Endodermal cell (in vitro differentiated cells): Measurements from ENCODE around the gene PPME1. TPM values are rescaled to one million over a fixed set of nuclear protein-coding genes. Genes with fewer than 3 reads are reported as not detected.

Experiments used
- DNase-seq: peaks from one replicate; pipeline ENCODE4 v3.0.0-alpha.2; 2017
- H3K27ac ChIP-seq: 2 replicates; pipeline ENCODE4 v1.5.1; 2013; ENCODE audit warnings: mild to moderate bottlenecking, low read depth, low read length, moderate library complexity
- H3K27me3 ChIP-seq: 2 replicates; pipeline ENCODE4 v1.6.1; 2013; ENCODE audit warnings: mild to moderate bottlenecking, low read length, moderate library complexity; ENCODE audit not compliant: insufficient read depth, control insufficient read depth, poor library complexity, severe bottlenecking
- H3K36me3 ChIP-seq: 2 replicates; pipeline ENCODE4 v1.7.0; 2013; ENCODE audit warnings: mild to moderate bottlenecking, low read length, moderate library complexity; ENCODE audit not compliant: control insufficient read depth, insufficient read depth
- H3K4me1 ChIP-seq: one replicate; pipeline ENCODE4 v1.7.0; 2013; ENCODE audit warnings: low read length; ENCODE audit not compliant: control insufficient read depth, insufficient read depth
- H3K4me3 ChIP-seq: 2 replicates; pipeline ENCODE4 v1.5.1; 2013; ENCODE audit warnings: mild to moderate bottlenecking, low read length, moderate library complexity
- H3K9ac ChIP-seq: 2 replicates; pipeline ENCODE4 v1.6.1; 2013; ENCODE audit warnings: mild to moderate bottlenecking, low read length, moderate library complexity; ENCODE audit not compliant: poor library complexity, severe bottlenecking; ENCODE audit errors: extremely low read depth
- H3K9me3 ChIP-seq: 2 replicates; pipeline ENCODE4 v1.6.1; 2013; ENCODE audit warnings: mild to moderate bottlenecking, low read length, moderate library complexity; ENCODE audit not compliant: control insufficient read depth
- H3K27ac Mint-ChIP-seq: 2 replicates; pipeline ENCODE4 v1.8.0; 2020; ENCODE audit warnings: mixed read lengths
- H3K27me3 Mint-ChIP-seq: 2 replicates; pipeline ENCODE4 v1.8.0; 2021; ENCODE audit warnings: mild to moderate bottlenecking, mixed read lengths; ENCODE audit not compliant: insufficient read depth
- H3K36me3 Mint-ChIP-seq: 2 replicates; pipeline ENCODE4 v1.8.0; 2020; ENCODE audit warnings: low read depth, mixed read lengths
- H3K4me1 Mint-ChIP-seq: 2 replicates; pipeline ENCODE4 v1.8.0; 2020; ENCODE audit warnings: mixed read lengths
- H3K4me3 Mint-ChIP-seq: 2 replicates; pipeline ENCODE4 v1.8.0; 2020; ENCODE audit warnings: mild to moderate bottlenecking, moderate library complexity, mixed read lengths
- H3K9me3 Mint-ChIP-seq: 2 replicates; pipeline ENCODE4 v1.8.0; 2020; ENCODE audit warnings: mild to moderate bottlenecking, mixed read lengths
- WGBS, 2 experiments: methylation state at CpG; one replicate each; pipeline versions ENCODE4 v1.1.5 to v1.1.7; 2013; ENCODE audit warnings: missing lambda C conversion rate in 2 of 2, mixed read lengths in 1 of 2; ENCODE audit not compliant: insufficient coverage in 1 of 2, insufficient read length in 1 of 2; 5-methylcytosine and 5-hydroxymethylcytosine counted together
- total RNA-seq, 2 donors: library from RNA; stranded (reverse); fragmentation: NEBNext Ultra II Directional in 1 of 2; extraction: Animal tissue kit (Norgen Biotek cat#: 25700) in 1 of 2; gene quantifications; 2 replicates in 1 of 2; 3 replicates in 1 of 2; pipeline ENCODE4 v1.2.1, GENCODE V29; 2021
- TF ChIP-seq, protein P1 (sequence below): fragments of 200-600 bp; sonication (generic); conservative IDR thresholded peaks from 2 replicates; pipeline ENCODE4 v1.5.0; 2021; ENCODE audit warnings: antibody characterized with exemption, mild to moderate bottlenecking

Gene PPME1
- total RNA-seq, 2 donors from 2014 or later, result 28.8 to 38.3 TPM

DNA sequence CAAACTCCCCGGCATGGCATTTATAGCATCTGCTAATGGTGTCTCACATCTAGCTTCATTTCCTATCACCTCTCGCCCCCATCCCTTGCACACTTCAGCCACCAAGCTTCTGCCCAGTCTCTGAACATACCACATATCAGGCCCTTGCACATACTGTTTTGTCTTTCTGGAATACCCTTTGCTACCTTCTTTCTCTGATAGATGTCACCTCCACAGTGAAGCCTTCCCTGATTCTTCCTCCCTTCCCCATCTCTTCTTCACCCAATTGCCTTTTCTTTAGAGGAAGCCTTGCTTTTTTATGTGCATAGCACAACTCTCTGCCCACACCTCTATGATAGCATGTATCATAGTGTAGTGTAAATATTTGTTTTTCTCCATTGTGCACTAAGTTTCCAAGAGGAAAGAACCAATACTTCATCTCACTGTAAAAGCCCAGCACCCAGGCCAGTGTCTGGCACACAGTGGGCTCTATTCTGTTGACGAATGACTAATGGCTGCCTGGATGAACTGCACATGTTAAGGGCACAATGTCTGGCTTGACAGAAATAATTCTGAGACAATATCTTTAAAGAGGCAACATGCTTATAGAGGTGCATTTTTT lies 112.6 kb downstream of the PPME1 start:
- Histone ChIP-seq H3K4me3 (no peak overlapping the region), H3K36me3 (no peaks in the 10 kb centered on the region), H3K9me3 (no peaks in the 10 kb centered on the region), H3K27me3 (no peaks in the 10 kb centered on the region), H3K4me1 (no peaks in the 10 kb centered on the region), H3K27ac (no peak overlapping the region), H3K9ac (no peak overlapping the region)
- no peaks in the 10 kb centered on the region for H3K27me3 Mint-ChIP-seq
- no peaks in the 10 kb centered on the region for H3K36me3 Mint-ChIP-seq
- H3K4me3 Mint-ChIP-seq, result no peak overlapping the region
- H3K4me1 Mint-ChIP-seq, result no peaks in the 10 kb centered on the region
- TF ChIP-seq, protein P1, sequence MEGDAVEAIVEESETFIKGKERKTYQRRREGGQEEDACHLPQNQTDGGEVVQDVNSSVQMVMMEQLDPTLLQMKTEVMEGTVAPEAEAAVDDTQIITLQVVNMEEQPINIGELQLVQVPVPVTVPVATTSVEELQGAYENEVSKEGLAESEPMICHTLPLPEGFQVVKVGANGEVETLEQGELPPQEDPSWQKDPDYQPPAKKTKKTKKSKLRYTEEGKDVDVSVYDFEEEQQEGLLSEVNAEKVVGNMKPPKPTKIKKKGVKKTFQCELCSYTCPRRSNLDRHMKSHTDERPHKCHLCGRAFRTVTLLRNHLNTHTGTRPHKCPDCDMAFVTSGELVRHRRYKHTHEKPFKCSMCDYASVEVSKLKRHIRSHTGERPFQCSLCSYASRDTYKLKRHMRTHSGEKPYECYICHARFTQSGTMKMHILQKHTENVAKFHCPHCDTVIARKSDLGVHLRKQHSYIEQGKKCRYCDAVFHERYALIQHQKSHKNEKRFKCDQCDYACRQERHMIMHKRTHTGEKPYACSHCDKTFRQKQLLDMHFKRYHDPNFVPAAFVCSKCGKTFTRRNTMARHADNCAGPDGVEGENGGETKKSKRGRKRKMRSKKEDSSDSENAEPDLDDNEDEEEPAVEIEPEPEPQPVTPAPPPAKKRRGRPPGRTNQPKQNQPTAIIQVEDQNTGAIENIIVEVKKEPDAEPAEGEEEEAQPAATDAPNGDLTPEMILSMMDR, result no peak
- 96 to 97% methylated on average over 3 of the region's 3 CpGs for WGBS, 2 experiments
- H3K27ac Mint-ChIP-seq, result no peak overlapping the region
- DNase-seq, result no peak
- peaks cover 2% of the 10 kb centered on the region for H3K9me3 Mint-ChIP-seq

DNA sequence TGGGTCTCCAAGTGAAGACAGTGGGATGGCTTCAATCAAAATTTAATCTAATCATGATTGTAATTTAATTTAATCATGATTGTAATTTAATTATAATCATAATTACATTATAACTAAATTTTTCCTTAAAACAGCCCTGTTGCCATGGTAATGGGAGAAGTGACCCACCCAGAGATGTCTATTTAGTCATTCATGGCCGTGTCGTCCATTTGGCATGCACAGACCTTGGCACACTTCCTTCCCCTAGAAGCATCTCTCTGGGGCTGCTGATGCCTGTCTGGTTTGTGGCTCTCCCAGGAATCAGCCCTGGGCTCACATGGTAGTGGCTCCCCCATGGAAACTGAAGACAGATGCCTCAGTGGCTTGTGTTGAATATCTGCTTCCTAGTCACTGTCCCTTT lies 113.4 kb downstream of the PPME1 start:
- WGBS, 2 experiments, result 95% methylated on average over 2 of the region's 2 CpGs
- H3K4me1 ChIP-seq, result no peaks in the 10 kb centered on the region
- H3K4me3 Mint-ChIP-seq, result no peak overlapping the region
- no peak overlapping the region for H3K27ac ChIP-seq
- TF ChIP-seq, protein P1, result no peak
- no peaks in the 10 kb centered on the region for H3K27me3 Mint-ChIP-seq
- DNase-seq, result no peak
- H3K9me3 Mint-ChIP-seq, result peaks cover 2% of the 10 kb centered on the region
- no peaks in the 10 kb centered on the region for H3K36me3 ChIP-seq
- H3K27me3 ChIP-seq, result no peaks in the 10 kb centered on the region
- H3K9me3 ChIP-seq, result no peaks in the 10 kb centered on the region
- no peaks in the 10 kb centered on the region for H3K36me3 Mint-ChIP-seq
- H3K9ac ChIP-seq, result no peak overlapping the region
- H3K4me3 ChIP-seq, result no peak overlapping the region
- no peak overlapping the region for H3K27ac Mint-ChIP-seq
- H3K4me1 Mint-ChIP-seq, result no peaks in the 10 kb centered on the region

DNA sequence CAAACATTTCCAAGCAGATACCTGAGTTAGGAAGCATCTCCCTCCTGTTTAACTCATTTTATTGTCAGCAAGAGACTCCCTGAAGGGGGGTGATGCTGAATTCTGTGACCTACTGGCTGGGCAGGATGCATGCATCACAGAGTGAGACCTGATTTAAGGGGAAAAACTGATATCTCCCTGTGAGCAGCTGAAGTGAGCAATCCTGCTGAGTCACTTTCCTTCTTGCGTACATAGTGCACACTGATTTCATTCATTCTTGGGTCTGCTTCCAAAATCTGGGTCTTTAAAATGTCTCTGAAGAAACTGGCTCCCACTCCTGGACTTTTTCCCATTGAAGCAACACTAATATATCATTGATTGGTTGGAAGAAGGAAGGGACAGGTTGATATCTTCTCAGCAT lies 117.1 kb downstream of the PPME1 start:
- DNase-seq, result no peak
- Mint-ChIP-seq H3K27ac (no peak overlapping the region), H3K27me3 (peaks cover 9% of the 10 kb centered on the region), H3K9me3 (no peaks in the 10 kb centered on the region), H3K4me3 (no peak overlapping the region), H3K36me3 (no peaks in the 10 kb centered on the region), H3K4me1 (no peaks in the 10 kb centered on the region)
- Histone ChIP-seq H3K4me3 (no peak overlapping the region), H3K27ac (no peak overlapping the region), H3K27me3 (no peaks in the 10 kb centered on the region), H3K36me3 (no peaks in the 10 kb centered on the region), H3K4me1 (no peaks in the 10 kb centered on the region), H3K9ac (no peak overlapping the region), H3K9me3 (no peaks in the 10 kb centered on the region)
- TF ChIP-seq, protein P1, result no peak
- 89 to 100% methylated on average over 1 of the region's 1 CpG for whole genome bisulfite sequencing, 2 experiments
